MCF 10A (cell line): ENCODE data around the gene PHF10. TPM values are rescaled to one million over a fixed set of nuclear protein-coding genes. Genes with fewer than 3 reads are reported as not detected.
A peak's percentile ranks its signal among the peaks of the same experiment; 100 is the strongest.
"Not testable (repeated sequence)": the region's sequence is repeated elsewhere in the genome, so short reads cannot be mapped to it uniquely, and the experiment has no call there.

Experiments
- BruUV-seq: library from RNA; stranded (reverse); fragments of 400-500 nt; replicated peaks from 2 replicates; lab custom pipeline; 2021; lab: Mats Ljungman, UMichigan
- CTCF ChIA-PET: fragments of 300-600 bp; sonication (Branson Sonifier 250); formaldehyde crosslinking; extraction: SDS; loops from one replicate; lab custom pipeline; 2021; ENCODE audit warnings: antibody characterized with exemption, inconsistent platforms; lab: Yijun Ruan, JAX
- POLR2A ChIA-PET: fragments of 300-600, 350-650 bp; sonication (Branson Sonifier 250); formaldehyde crosslinking; extraction: SDS; loops from one replicate; lab custom pipeline; 2020; ENCODE audit warnings: antibody characterized with exemption, inconsistent platforms; lab: Yijun Ruan, JAX
- DNase-seq: peaks from one replicate; pipeline ENCODE4 v3.0.0-alpha.2; 2018; ENCODE audit not compliant: unreplicated experiment
- H3K27ac Mint-ChIP-seq: one replicate; pipeline ENCODE4 v1.8.0; 2022; ENCODE audit warnings: mild to moderate bottlenecking, low read depth, mixed read lengths; ENCODE audit not compliant: unreplicated experiment
- H3K27me3 Mint-ChIP-seq: one replicate; pipeline ENCODE4 v1.8.0; 2022; ENCODE audit warnings: mixed read lengths; ENCODE audit not compliant: insufficient read depth, unreplicated experiment
- H3K36me3 Mint-ChIP-seq: one replicate; pipeline ENCODE4 v1.8.0; 2022; ENCODE audit warnings: mild to moderate bottlenecking, moderate library complexity, mixed read lengths; ENCODE audit not compliant: insufficient read depth, unreplicated experiment
- H3K4me1 Mint-ChIP-seq: one replicate; pipeline ENCODE4 v1.8.0; 2022; ENCODE audit warnings: mixed read lengths; ENCODE audit not compliant: insufficient read depth, unreplicated experiment
- H3K4me3 Mint-ChIP-seq: one replicate; pipeline ENCODE4 v1.8.0; 2022; ENCODE audit warnings: mild to moderate bottlenecking, moderate library complexity, mixed read lengths; ENCODE audit not compliant: unreplicated experiment
- H3K9me3 Mint-ChIP-seq: one replicate; pipeline ENCODE4 v1.8.0; 2022; ENCODE audit warnings: mixed read lengths; ENCODE audit not compliant: unreplicated experiment
- CTCF ChIP-seq: fragments of 200-600 bp; IDR thresholded peaks from one replicate; pipeline ENCODE4 v1.8.0; 2022; ENCODE audit warnings: antibody characterized with exemption, mild to moderate bottlenecking; ENCODE audit not compliant: unreplicated experiment
- intact Hi-C: fragments of 100-400 bp; cut with micrococcal nuclease; formaldehyde crosslinking; loops from 2 replicates; pipeline ENCODE4 v1.14.1; 2022
- total RNA-seq: library from RNA; stranded (reverse); gene quantifications from 2 replicates; pipeline ENCODE4 v1.2.3, GENCODE V29; 2022

The PHF10 gene
- total RNA-seq, 1 experiment from 2014 or later: 27.2 TPM

GRCh38 chr6:169697115-169697514, 27.2 kb downstream of the PHF10 start:
- H3K27me3 Mint-ChIP-seq, BruUV-seq, intact Hi-C loops, H3K4me3 Mint-ChIP-seq, H3K36me3 Mint-ChIP-seq, DNase-seq: not testable (repeated sequence)
- peaks cover 43% of the 10 kb centered on the region for H3K4me1 Mint-ChIP-seq
- ChIA-PET CTCF (interaction anchor here (1.3 kb wide), 1 partner anchor 29 kb away, joined by 3 read pairs; no protein-coding TSS in a partner anchor), POLR2A (interaction anchor here (1.2 to 9.6 kb wide), 2 partner anchors 6 to 38 kb away, joined by 3 to 145 read pairs; no protein-coding TSS in a partner anchor)
- TF ChIP-seq CTCF: peak; percentile 36
- peak overlapping the region; percentile 79 for H3K27ac Mint-ChIP-seq
- H3K9me3 Mint-ChIP-seq: peaks cover 14% of the 10 kb centered on the region

- CTCF ChIA-PET: no interaction called here
Observed at GRCh38 chr6:169695131-169695530, 29.2 kb downstream of the PHF10 start.

GRCh38 chr6:169692516-169692915, 31.8 kb downstream of the PHF10 start:
- BruUV-seq: no TSS peak
- ChIA-PET POLR2A (interaction anchor here (0.9 to 6.4 kb wide), 5 partner anchors 9 to 861 kb away, joined by 3 to 145 read pairs (median 7); partner anchors contain the start of genes C6orf120, PSMB1, TBP and WDR27), CTCF (interaction anchor here (0.6 kb wide), 2 partner anchors 39 to 169 kb away, joined by 3 read pairs; no protein-coding TSS in a partner anchor)
- peaks cover 51% of the 10 kb centered on the region for H3K4me1 Mint-ChIP-seq
- no peaks in the 10 kb centered on the region for H3K36me3 Mint-ChIP-seq
- DNase-seq: peak; percentile 80
- intact Hi-C loops: no loop called here
- H3K27me3 Mint-ChIP-seq: no peaks in the 10 kb centered on the region
- TF ChIP-seq CTCF: no peak
- peak overlapping the region; percentile 91 for H3K27ac Mint-ChIP-seq
- H3K4me3 Mint-ChIP-seq: no peak overlapping the region
- peaks cover 14% of the 10 kb centered on the region for H3K9me3 Mint-ChIP-seq

More at GRCh38 chr6:169695131-169695530, 29.2 kb downstream of the PHF10 start:
- no peak overlapping the region for H3K4me3 Mint-ChIP-seq
- H3K36me3 Mint-ChIP-seq: no peaks in the 10 kb centered on the region
- no peak for TF ChIP-seq CTCF
- H3K27me3 Mint-ChIP-seq: no peaks in the 10 kb centered on the region
- peaks cover 14% of the 10 kb centered on the region for H3K9me3 Mint-ChIP-seq
- H3K27ac Mint-ChIP-seq: no peak overlapping the region
- no TSS peak for BruUV-seq
- no peak for DNase-seq
- intact Hi-C loops: no loop called here
- POLR2A ChIA-PET: no interaction called here
- peaks cover 50% of the 10 kb centered on the region for H3K4me1 Mint-ChIP-seq

- H3K36me3 Mint-ChIP-seq: peaks cover 8% of the 10 kb centered on the region
- ChIA-PET POLR2A (interaction anchor here (2.2 to 6.4 kb wide), 2 partner anchors 10 to 32 kb away, joined by 8 to 145 read pairs; partner anchors contain the start of genes C6orf120 and WDR27), CTCF (interaction anchor here (1.1 kb wide), 1 partner anchor 20 kb away, joined by 5 read pairs; no protein-coding TSS in a partner anchor)
- no peaks in the 10 kb centered on the region for H3K27me3 Mint-ChIP-seq
- H3K27ac Mint-ChIP-seq: peak overlapping the region; percentile 91
- intact Hi-C loops: no loop called here
- DNase-seq: no peak
- BruUV-seq: no TSS peak
- H3K4me3 Mint-ChIP-seq: no peak overlapping the region
- peaks cover 51% of the 10 kb centered on the region for H3K4me1 Mint-ChIP-seq
- H3K9me3 Mint-ChIP-seq: peaks cover 20% of the 10 kb centered on the region
- TF ChIP-seq CTCF: no peak
Observed at GRCh38 chr6:169691260-169691659, 33.0 kb downstream of the PHF10 start.
